NCI-H1417 (cell line): ENCODE measurements around the gene DHRS3.

Experiments used
- DNase-seq, 3 experiments: peaks; one replicate each; lab custom pipeline; 2025; lab: John Stamatoyannopoulos, UW

Gene DHRS3

GRCh38 chr1:12552951-12553921 lies 64.8 kb downstream of the DHRS3 start:
- DNase-seq: no peak

DNA sequence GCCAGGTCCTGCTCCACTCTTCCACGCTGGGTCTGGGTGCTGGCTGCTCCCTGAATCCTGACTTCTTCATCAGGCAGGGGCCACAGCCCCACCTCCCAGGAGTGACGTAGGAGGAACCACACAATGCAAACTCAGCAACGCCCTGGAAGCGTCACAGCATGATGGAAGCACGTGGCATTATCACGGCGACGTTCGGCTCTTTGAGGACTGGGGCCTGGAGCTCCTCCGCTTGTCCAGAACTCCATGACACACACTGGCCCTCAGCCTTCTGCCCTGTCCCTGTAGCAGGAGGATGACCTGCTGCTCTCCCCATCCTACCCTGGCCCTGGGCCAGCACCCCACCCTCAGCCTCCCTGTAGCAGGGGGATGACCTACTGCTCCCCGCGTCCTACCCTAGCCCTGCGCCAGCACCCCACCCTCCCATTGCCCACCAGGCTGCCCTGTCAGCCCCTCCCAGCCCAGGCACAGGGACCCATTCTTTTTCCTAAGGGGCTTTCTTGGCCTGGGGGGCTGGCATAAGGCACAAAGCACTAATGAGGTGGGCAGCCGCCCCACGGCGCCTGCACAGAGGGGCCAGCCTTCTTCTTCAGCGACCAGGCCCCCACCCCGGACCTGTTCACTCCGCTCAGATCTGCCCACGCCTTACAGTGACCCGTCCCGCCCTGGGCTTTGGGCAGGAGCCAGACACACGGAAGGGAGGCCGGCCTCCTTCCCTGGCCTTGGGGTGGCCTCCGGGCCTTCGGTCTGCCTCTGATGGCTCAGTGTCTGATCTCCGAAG lies 65.7 kb downstream of the DHRS3 start:
- DNase-seq: no peak

- no peak for DNase-seq
Measured at GRCh38 chr1:12551584-12551983, 66.4 kb downstream of the DHRS3 start.

DNA sequence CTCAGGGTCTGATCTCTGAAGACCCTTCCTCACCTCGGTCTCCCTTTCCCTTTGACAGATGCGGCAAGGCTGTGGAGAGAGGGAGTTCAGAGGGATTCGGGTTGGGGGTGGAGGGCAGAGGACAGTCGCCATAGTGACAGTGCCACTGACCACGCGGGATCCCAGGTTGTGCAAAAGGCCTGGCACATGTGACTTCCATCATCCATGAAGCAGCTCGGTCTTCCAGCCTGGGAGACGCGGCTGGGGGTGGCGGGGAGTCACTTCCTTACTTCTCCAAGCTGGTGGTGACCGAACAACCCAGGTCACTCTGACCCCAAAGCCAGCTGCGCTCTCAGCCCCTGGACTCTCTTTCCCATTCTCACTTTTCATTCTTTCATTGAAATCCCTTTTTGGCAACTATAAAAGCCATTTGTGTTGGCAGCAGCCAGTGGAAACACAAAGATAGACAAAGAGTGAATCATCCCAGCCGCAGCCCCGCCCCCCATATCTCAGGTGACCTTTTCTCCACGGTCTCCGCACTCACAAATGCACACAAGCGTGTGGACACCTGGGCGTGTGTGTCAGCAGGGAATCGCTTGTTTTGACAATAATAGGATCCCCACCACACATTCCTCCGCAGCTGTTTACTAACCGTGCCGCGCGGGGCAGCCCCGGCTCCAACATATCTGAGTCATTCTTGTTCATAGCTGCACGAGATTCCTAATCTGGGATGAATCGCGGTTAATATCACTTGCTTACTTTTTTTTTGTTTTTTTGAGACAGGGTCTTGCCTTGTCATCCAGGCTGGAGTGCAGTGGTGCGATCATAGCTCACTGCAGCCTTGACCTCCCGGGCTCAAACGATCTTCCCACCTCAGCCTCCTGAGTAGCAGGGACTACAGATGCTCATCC lies 68.3 kb downstream of the DHRS3 start:
- DNase-seq: peak in 2 of 3 experiments; percentile 30 to 43

DNA sequence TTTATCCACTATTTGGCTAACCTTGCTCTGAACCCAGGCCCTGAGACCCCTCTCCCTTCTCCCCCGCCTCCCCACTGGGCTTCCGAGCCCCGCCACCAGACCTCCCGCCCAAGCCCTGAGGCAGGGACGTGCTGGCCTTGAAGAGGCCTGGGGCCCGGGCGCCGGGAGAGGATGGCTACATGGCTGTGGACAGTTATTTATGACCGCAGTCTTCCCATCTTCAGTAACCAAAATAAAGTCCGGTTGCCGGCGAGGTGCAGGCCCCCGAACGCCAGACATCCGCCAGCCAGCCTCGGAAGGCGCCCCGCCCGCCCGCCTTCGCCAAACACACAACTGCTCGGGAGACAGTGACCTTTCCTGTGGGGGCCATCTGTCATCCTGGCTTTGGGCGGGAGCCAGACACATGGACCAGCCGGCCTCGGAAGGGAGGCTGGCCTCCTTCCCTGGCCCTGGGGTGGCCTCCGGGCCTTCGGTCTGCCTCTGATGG lies 69.0 kb downstream of the DHRS3 start:
- DNase-seq: no peak

DNA sequence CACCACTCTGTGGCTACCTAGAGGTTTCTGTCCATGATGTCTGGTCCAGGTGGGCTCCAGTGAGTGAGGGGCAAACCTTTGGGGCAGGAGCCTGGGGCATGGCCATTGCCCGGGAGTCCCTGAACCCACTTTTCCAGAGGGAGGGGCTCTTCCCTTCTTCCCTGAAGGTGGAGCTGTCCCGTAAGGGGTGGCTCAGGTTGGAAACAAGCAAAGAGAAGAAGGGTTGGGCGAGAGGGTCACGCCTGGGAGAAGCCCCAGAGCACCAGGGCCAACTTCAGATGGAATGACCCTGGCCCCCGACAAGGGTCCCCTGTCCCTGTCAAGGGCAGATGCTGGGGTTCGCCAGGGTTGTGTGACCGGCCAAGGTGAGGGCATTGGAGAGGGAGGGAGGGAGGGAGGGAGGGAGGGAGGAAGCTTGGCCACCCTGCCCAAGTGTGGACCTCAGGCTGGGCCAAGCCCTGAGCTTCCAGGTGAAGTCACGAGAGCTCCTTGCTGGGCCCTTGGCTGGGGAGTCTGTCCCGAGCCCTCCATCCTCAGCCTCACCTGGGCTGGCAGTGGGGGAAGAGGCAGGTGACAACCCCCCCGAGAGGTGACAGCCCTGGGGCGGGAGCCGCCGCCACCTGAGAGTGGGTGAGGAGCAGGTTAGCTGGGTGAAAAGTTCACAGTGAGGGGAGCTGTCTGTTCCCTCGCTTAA lies 69.6 kb downstream of the DHRS3 start:
- no peak for DNase-seq

- no peak for DNase-seq
Measured at GRCh38 chr1:12547586-12548225, 70.3 kb downstream of the DHRS3 start.

- DNase-seq: no peak
Measured at GRCh38 chr1:12546771-12547585, 71.0 kb downstream of the DHRS3 start.

DNA sequence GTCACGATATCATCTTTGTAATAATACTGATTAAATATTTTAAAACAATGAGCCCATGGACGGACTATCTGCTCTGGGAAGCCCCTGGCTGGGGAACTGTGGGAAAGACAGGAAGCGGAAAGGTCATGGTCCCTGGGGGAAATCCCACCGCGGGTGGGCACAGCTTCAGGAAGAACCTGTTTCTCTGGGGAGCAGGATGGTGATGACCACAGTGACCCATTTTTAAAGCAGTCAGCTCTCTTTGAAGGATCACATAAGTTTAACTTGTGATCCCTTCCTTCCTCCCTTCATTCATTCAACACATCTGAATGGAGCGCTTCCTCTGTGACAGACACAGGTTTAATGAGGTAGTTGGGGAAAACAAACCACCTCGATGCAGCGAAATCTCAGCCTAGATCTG lies 73.0 kb downstream of the DHRS3 start:
- DNase-seq: no peak

- no peak for DNase-seq
Measured at GRCh38 chr1:12544357-12544756, 73.7 kb downstream of the DHRS3 start.

DNA sequence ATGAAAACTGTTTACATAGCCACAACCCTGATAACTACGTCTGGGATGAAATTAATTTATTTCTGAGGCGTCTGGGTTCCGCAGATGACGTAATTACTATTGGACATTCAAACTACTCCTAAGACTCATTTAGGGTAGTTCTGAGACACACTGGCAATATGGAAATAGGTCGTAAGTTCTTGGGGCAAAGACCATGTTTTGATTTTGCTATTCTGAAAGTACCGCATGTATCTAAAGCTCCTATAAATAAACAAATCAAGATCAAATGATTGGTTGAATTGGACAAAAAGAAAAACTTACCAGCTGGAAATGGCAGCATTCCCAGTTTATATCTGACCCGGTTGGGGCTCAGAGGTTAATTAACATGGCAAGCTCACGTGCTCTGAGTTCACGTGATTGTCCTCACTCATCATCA lies 74.3 kb downstream of the DHRS3 start:
- DNase-seq: no peak

GRCh38 chr1:12542616-12543592 lies 75.1 kb downstream of the DHRS3 start:
- no peak for DNase-seq

DNA sequence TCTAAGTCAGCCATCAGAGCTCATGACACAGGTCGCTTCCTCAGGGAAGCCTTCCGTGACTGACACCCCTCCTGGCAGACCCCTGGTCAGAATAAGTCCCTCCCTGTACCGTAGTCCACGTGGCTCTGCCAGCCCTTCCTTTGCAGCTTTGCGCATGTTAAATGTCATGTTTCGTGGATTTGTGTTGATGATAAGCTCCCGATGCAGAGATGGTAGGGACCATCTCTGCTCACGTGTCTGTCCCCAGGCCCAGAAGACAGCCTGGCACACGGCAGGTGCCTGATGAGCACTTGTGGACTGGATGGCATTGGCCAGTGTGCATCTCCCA lies 75.9 kb downstream of the DHRS3 start:
- DNase-seq: no peak

DNA sequence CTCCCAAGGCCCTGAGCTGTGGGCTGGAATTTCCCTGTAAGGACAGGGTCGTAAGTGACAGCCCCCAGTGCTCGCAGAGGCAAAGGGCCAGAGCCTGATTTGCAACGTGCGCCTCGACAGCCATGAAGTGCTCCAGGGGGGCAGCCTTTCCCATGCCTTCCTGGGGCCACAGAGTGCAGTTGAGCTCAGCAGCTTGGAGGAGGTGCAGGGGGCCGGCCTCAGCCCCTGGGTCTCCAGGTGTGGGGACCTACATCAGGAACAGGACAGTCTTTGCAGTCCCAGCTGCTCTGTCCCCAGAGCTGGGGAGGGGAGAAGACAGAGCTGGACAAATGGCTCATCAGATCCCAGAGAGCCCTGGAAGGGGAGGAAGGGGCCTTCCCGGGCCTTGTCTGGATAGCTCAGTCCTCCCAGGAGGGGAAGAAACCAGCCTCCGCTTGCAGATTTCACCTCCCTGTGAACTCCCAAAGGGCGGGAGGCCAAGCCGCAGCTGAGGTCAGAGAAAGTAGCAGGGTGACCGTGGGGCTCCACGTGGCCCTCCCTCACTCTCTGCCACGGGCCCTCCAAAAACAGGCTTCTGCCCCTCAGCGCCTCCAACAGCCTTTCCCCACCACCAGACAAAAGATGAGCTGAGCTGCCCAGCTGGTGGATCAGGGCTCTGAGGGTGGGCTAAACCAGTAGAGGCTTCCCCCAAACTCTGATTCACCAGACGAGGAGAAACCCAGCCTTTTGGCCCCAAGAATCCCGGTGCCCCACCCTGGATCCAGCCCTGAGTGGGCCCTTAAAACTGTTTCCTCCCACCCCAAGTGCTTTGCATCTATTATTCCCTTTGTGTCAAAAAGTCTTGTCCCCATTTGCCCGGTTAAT lies 76.5 kb downstream of the DHRS3 start:
- no peak for DNase-seq

- DNase-seq: no peak
Measured at GRCh38 chr1:12540580-12541273, 77.3 kb downstream of the DHRS3 start.

- DNase-seq: no peak
Measured at GRCh38 chr1:12539705-12540579, 78.1 kb downstream of the DHRS3 start.
